ENCODE measurements around the gene PRPF19. TPM values are rescaled to one million over a fixed set of nuclear protein-coding genes. Genes with fewer than 3 reads are reported as not detected.

The PRPF19 gene
- total and polyA plus RNA-seq, 2 of the 13 experiments (the other 11 are each of a cell fraction or from before 2014, with no cell fraction given): 27.4 to 91.1 TPM

GRCh38 chr11:60913793-60914632 lies 7.6 kb upstream of the PRPF19 start, which contains the start of gene TMEM109 (continued):
- no peak for TF ChIP-seq ZNF512B (CRISPR knock-in tag; IDR thresholded peaks at IDR 0.05; ENCODE audit: borderline replicate concordance)
- TF ChIP-seq ZBTB2 (CRISPR knock-in tag; IDR thresholded peaks at IDR 0.05; ENCODE audit: low read depth): no peak
- no peak for TF ChIP-seq NCOA1 (CRISPR knock-in tag; IDR thresholded peaks at IDR 0.05)
- no peak for TF ChIP-seq ZNF746 (CRISPR knock-in tag; IDR thresholded peaks at IDR 0.05)
- TF ChIP-seq KLF9 (CRISPR knock-in tag; IDR thresholded peaks at IDR 0.05; ENCODE audit: low read depth): no peak
- TF ChIP-seq ARNT (IDR thresholded peaks at IDR 0.05): no peak
- no peak for TF ChIP-seq ZNF749 (CRISPR knock-in tag; IDR thresholded peaks at IDR 0.05; ENCODE audit: borderline replicate concordance)
- TF ChIP-seq HDAC6 (IDR thresholded peaks at IDR 0.05; ENCODE audit: low read depth, low read length): no peak
- TF ChIP-seq TAF1 (CRISPR knock-in tag; IDR thresholded peaks at IDR 0.05): no peak
- no peak for TF ChIP-seq TOPORS (CRISPR knock-in tag; IDR thresholded peaks at IDR 0.05)
- peak; percentile 76 for TF ChIP-seq ZBTB33 (CRISPR knock-in tag; IDR thresholded peaks at IDR 0.05)
- peak; percentile 91 for TF ChIP-seq TFDP2 (CRISPR knock-in tag; IDR thresholded peaks at IDR 0.05)

Measured in HepG2 (cell line).